Effector memory CD4-positive, alpha-beta T cell (primary cell): Measurements from ENCODE around the gene EOLA1.
A peak's percentile ranks its signal among the peaks of the same experiment; 100 is the strongest.

Source experiments
- DNase-seq, 3 donors: peaks; one replicate each; pipeline ENCODE4 v3.0.0-alpha.2; 2020
- H3K27ac ChIP-seq: 2 replicates; pipeline ENCODE4 v1.7.0; 2013; ENCODE audit warnings: mild to moderate bottlenecking, low read length, moderate library complexity; ENCODE audit not compliant: insufficient read depth, poor library complexity, severe bottlenecking
- H3K27me3 ChIP-seq: replicated peaks from 2 replicates; pipeline ENCODE4 v1.7.0; 2013; ENCODE audit warnings: mild to moderate bottlenecking, low read length; ENCODE audit not compliant: insufficient read depth, control insufficient read depth, poor library complexity, severe bottlenecking
- H3K36me3 ChIP-seq: 2 replicates; pipeline ENCODE4 v1.7.0; 2013; ENCODE audit warnings: mild to moderate bottlenecking, low read length, moderate library complexity; ENCODE audit not compliant: control insufficient read depth, insufficient read depth
- H3K4me1 ChIP-seq: 2 replicates; pipeline ENCODE4 v1.7.0; 2013; ENCODE audit warnings: low read length, mild to moderate bottlenecking; ENCODE audit not compliant: control insufficient read depth, insufficient read depth, poor library complexity, severe bottlenecking
- H3K4me3 ChIP-seq: 2 replicates; pipeline ENCODE4 v1.7.0; 2013; ENCODE audit warnings: low read length, low read depth, mild to moderate bottlenecking; ENCODE audit not compliant: insufficient read depth, poor library complexity, severe bottlenecking
- H3K9me3 ChIP-seq: 2 replicates; pipeline ENCODE4 v1.7.0; 2013; ENCODE audit warnings: mild to moderate bottlenecking, low read length, moderate library complexity; ENCODE audit not compliant: control insufficient read depth
- total RNA-seq, 3 donors: gene quantifications; one replicate each; lab custom pipeline; 2026; lab: John Stamatoyannopoulos, UW

Gene EOLA1
- 47.0 to 59.3 (median 52.9) reads per million in 3 donors for total RNA-seq

- no peaks in the 10 kb centered on the region for H3K27me3 ChIP-seq
- peaks cover 4% of the 10 kb centered on the region for H3K4me1 ChIP-seq
- H3K9me3 ChIP-seq, result no peaks in the 10 kb centered on the region
- DNase-seq, result peak in 2 of 3 donors; percentile 82 to 86
- H3K36me3 ChIP-seq, result no peaks in the 10 kb centered on the region
- peak within 1 kb of the TSS; percentile 98 for H3K27ac ChIP-seq
- peak within 1 kb of the TSS; percentile 74 for H3K4me3 ChIP-seq
Observed at GRCh38 chrX:149540621-149541520, at the start of gene EOLA1. Gene EOLA1, plus strand, starts transcription at chrX:149541012. Its CDS starts 4,619 bp downstream, at chrX:149545631.

GRCh38 chrX:149491812-149492211 lies 49.0 kb upstream of the EOLA1 start:
- Histone ChIP-seq H3K9me3 (no peaks in the 10 kb centered on the region), H3K4me3 (no peak overlapping the region), H3K36me3 (peaks cover 80% of the 10 kb centered on the region), H3K27me3 (no peaks in the 10 kb centered on the region), H3K27ac (no peak overlapping the region), H3K4me1 (no peaks in the 10 kb centered on the region)
- no peak for DNase-seq

- no peaks in the 10 kb centered on the region for H3K4me1 ChIP-seq
- no peak overlapping the region for H3K27ac ChIP-seq
- H3K27me3 ChIP-seq, result no peaks in the 10 kb centered on the region
- no peak overlapping the region for H3K4me3 ChIP-seq
- no peaks in the 10 kb centered on the region for H3K9me3 ChIP-seq
- no peak for DNase-seq
- peaks cover 89% of the 10 kb centered on the region for H3K36me3 ChIP-seq
Observed at GRCh38 chrX:149493567-149494562, 46.9 kb upstream of the EOLA1 start.

GRCh38 chrX:149494844-149495565 lies 45.8 kb upstream of the EOLA1 start:
- H3K36me3 ChIP-seq, result peaks cover 92% of the 10 kb centered on the region
- no peaks in the 10 kb centered on the region for H3K27me3 ChIP-seq
- no peaks in the 10 kb centered on the region for H3K4me1 ChIP-seq
- DNase-seq, result no peak
- no peaks in the 10 kb centered on the region for H3K9me3 ChIP-seq
- no peak overlapping the region for H3K27ac ChIP-seq
- no peak overlapping the region for H3K4me3 ChIP-seq

GRCh38 chrX:149495573-149496071 lies 45.2 kb upstream of the EOLA1 start:
- no peak for DNase-seq
- no peak overlapping the region for H3K27ac ChIP-seq
- H3K36me3 ChIP-seq, result peaks cover 92% of the 10 kb centered on the region

GRCh38 chrX:149497054-149497453 lies 43.8 kb upstream of the EOLA1 start:
- H3K27me3 ChIP-seq, result no peaks in the 10 kb centered on the region
- peaks cover 2% of the 10 kb centered on the region for H3K4me1 ChIP-seq
- no peak overlapping the region for H3K27ac ChIP-seq
- H3K9me3 ChIP-seq, result no peaks in the 10 kb centered on the region
- no peak for DNase-seq
- no peak overlapping the region for H3K4me3 ChIP-seq
- H3K36me3 ChIP-seq, result peaks cover 92% of the 10 kb centered on the region

More at GRCh38 chrX:149495573-149496071, 45.2 kb upstream of the EOLA1 start:
- Histone ChIP-seq H3K4me1 (no peaks in the 10 kb centered on the region), H3K9me3 (no peaks in the 10 kb centered on the region), H3K4me3 (no peak overlapping the region), H3K27me3 (no peaks in the 10 kb centered on the region)

- Histone ChIP-seq H3K36me3 (peaks cover 90% of the 10 kb centered on the region), H3K27me3 (no peaks in the 10 kb centered on the region), H3K4me3 (no peak overlapping the region), H3K9me3 (no peaks in the 10 kb centered on the region), H3K4me1 (peaks cover 2% of the 10 kb centered on the region), H3K27ac (no peak overlapping the region)
- DNase-seq, result no peak
Observed at GRCh38 chrX:149497626-149498025, 43.2 kb upstream of the EOLA1 start.

GRCh38 chrX:149498767-149499166 lies 42.0 kb upstream of the EOLA1 start:
- no peaks in the 10 kb centered on the region for H3K9me3 ChIP-seq
- H3K36me3 ChIP-seq, result peaks cover 79% of the 10 kb centered on the region
- peaks cover 2% of the 10 kb centered on the region for H3K4me1 ChIP-seq

GRCh38 chrX:149499766-149500165 lies 41.0 kb upstream of the EOLA1 start:
- Histone ChIP-seq H3K36me3 (peaks cover 69% of the 10 kb centered on the region), H3K4me3 (no peak overlapping the region), H3K9me3 (no peaks in the 10 kb centered on the region), H3K27ac (no peak overlapping the region), H3K4me1 (peaks cover 2% of the 10 kb centered on the region), H3K27me3 (no peaks in the 10 kb centered on the region)
- no peak for DNase-seq

More at GRCh38 chrX:149498767-149499166, 42.0 kb upstream of the EOLA1 start:
- no peak overlapping the region for H3K4me3 ChIP-seq
- no peak overlapping the region for H3K27ac ChIP-seq
- H3K27me3 ChIP-seq, result no peaks in the 10 kb centered on the region
- DNase-seq, result no peak
